HG02763 (cell line): ENCODE measurements around the gene ASNSD1.
A peak's percentile ranks its signal among the peaks of the same experiment; 100 is the strongest.
"Not testable (repeated sequence)": the region's sequence is repeated elsewhere in the genome, so short reads cannot be mapped to it uniquely, and the experiment has no call there.

Source experiments
- ATAC-seq: cut with Tn5 transposase; IDR thresholded peaks from one replicate; pipeline ENCODE4 v1.9.1; 2021; ENCODE audit warnings: mild to moderate bottlenecking, moderate library complexity; ENCODE audit not compliant: unreplicated experiment

ASNSD1 gene

DNA sequence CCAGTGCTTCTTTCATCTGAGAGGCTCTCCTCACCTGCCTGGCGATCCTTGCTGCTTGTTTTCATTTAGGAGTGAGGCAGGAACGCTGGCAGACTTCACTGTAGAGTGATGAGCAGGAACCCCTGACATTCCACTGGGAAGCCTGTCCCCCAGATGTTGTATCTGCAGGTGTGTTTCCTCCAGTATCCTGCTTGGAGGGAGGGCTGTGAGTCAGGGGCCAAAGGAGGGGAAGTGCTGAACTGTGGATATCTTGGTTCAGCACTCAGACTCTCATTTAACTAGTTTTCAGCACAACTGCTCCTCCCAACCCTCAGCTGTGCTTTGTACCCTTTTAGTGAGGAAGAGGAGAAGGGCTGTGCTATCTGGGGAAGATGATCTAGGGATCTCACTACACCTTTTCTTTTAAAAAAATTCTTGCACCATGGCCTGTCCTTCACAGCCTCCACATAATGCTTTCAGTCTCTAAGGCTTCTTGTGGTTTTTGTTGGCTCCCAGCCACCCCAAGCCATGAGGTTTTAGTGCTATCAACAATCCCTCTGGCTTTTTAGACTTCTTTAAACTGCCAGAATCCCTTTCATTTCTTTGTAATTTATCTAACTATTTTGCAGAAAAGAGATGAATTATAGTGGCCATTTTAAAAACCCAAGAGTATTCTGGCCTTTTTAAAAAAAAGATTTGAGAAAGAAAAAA lies 24.4 kb downstream of the ASNSD1 start:
- ATAC-seq, result peak; percentile 65

DNA sequence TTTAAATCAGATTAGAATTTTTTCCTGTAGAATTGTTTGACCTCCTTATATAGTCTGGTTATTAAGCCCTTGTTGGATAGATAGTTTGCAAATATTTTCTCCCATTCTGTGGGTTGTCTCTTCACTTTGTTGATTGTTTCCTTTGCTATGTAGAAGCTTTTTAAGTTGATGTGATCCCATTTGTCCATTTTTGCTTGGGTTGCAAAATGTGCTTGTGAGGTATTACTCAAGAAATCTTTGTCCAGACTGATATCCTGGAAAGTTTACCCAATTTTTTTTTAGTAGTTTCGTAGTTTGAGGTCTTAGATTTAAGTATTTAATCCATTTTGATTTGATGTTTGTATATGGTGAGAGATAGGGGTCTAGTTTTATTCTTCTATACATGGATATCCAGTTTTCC lies 26.5 kb downstream of the ASNSD1 start:
- not testable (repeated sequence) for ATAC-seq

DNA sequence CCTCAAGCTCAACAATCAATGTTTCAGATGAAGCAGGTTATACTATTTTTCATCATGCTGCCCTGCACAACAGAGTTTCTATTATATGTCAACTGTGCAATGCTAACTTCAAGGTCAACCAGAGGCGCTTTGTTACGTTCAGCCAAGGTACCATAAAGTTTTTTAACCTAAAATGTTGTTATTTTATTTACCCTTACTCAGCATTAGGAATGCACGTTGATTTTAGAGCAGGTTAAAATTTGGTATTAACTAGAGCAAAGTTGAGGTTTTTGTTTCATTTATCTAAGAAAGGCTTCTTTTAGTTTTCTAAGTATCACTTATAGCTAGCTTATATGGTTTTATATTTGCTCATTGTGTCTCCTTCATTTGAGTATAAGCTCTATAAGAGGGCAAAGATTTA lies 35.0 kb downstream of the ASNSD1 start:
- ATAC-seq, result no peak

DNA sequence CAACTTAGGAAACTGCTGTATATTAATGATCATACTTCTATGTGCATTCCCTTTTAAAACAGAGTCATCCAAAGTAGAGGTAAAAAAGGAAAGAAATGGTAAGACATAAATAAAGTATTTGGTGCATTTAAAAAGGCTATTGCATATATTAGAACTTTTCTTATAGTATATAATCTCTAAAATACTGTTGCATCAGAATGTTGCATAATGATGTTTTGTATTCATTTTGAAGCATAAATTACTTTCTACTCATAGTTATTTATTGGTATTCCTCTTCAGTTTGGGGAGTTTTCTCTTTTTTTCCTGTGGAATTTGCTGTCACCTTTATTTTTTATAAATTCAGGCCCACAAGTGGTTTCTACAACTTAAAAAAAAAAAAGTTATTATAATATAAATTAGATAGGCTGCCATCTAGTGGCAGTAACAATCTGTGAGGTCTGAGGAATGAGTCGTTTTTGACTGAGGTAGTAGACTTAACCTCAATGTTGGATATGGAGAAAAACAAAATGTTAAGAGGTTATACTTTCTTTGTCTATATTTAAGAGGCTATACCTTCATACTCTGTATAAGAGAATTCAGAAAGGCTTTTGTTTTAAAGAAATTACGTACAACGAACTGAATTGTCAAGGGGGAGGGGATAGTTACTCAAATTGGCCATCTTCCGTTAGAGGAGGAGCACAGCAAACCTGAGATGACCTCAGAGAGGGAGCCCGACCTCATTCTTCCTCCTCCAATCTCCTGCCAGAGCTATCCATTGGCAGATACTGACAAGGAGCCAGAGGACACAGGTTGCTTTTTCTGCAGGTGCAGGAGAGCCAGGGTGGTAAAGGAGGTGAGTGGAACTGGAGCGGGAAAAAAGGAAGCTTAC lies 37.0 kb downstream of the ASNSD1 start:
- no peak for ATAC-seq

DNA sequence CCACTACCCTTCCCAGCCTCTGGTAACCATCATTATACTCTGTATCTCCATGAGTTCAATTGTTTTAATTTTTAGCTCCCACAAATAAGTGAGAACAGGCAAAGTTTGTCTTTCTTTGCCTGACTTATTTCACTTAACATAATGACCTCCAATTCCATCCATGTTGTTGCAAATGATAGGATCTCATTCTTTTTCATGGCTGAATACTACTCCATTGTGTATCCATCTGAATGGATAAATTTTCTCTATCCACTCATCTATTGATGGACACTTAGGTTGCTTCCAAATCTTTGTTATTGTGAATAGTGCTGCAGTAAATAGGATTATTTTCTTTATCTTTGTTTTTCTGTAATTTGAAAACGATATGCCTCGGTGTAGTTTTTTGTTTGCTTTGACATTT lies 39.4 kb downstream of the ASNSD1 start:
- ATAC-seq, result no peak

DNA sequence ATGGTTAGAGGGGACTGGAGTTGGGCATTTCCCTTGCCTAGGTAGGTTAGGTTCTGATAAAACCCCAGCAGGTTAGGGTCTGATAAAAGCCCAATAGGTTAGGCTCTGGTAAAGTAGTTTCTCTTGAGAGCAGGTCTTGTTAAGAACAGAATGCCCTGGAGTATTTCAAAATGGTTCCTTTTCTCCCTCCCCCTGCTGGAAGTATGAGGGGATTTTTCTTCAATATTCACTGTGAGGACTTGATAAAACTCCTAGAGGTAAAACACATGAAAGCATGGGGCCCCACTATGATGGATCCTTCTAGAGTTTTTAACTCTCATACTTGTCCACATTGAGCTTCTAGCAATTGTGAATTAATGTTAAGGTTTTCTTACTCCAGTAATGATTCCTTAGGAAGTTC lies 40.8 kb downstream of the ASNSD1 start:
- ATAC-seq, result no peak

- ATAC-seq, result no peak
Measured at GRCh38 chr2:189709501-189710221, 48.4 kb downstream of the ASNSD1 start.

DNA sequence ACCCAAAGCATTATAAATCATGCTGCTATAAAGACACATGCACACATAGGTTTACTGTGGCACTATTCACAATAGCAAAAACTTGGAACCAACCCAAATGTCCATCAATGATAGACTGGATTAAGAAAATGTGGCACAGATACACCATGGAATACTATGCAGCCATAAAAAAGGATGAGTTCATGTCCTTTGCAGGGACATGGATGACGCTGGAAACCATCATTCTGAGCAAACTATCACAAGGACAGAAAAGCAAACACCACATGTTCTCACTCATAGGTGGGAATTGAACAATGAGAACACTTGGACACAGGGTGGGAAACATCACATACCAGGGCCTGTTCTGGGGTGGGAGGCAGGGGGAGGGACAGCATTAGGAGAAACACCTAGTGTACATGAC lies 56.3 kb downstream of the ASNSD1 start:
- not testable (repeated sequence) for ATAC-seq

GRCh38 chr2:189719571-189719970 lies 58.3 kb downstream of the ASNSD1 start:
- no peak for ATAC-seq
